Stimulated activated CD4-positive, alpha-beta T cell treated with anti-CD3 and anti-CD28 coated beads, Interleukin-15, amount 100 ng/mL, for 48 hours (primary cell): Measurements from ENCODE around the gene RNF157.

Experiments
- DNase-seq, 2 donors: peaks; one replicate each; pipeline ENCODE4 v3.0.0-alpha.2; 2020; ENCODE audit warnings: low read depth in 2 of 2

RNF157 gene

DNA sequence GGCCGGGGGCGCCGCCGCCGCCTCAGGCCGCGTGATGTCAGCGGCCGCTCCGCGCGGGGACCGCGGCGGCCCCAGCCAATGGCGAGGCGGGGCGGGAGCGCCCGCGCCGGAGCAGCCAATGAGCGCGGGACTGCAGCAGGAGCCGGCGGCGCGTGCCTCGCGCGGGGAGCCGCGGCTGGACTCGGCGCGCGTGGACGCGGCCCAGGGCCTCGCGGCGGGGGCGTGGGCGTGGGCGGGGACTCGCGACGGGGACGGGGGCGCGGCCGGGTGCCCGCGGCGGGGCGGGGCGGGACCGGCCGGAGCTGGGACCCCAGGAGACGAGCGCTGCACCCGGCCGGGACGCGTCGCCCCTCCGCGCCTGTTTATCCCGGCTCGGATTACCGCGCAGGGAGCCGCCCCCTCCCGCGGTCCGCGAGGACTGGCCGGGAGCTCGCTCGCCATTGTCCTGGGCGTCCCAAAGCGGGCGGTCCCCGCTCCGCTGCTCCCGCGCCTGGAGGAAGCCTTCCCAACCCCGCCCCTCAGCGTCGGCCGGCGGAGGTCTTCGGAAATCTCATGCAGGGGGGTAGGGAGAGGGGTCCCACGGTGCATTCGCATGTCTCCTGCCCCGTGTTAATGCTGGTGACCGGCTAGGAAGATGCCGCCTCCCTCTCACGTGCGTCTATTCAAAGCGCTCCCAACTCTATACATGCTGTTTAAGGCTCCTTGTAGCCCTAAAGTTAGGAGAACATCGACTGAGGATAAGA is at the start of gene RNF157:
Gene RNF157 (minus strand): TSS at position 33 of the 743 bp plus-strand sequence. CDS start 253 bp downstream, outside the sequence.
- DNase-seq, result no peak

DNA sequence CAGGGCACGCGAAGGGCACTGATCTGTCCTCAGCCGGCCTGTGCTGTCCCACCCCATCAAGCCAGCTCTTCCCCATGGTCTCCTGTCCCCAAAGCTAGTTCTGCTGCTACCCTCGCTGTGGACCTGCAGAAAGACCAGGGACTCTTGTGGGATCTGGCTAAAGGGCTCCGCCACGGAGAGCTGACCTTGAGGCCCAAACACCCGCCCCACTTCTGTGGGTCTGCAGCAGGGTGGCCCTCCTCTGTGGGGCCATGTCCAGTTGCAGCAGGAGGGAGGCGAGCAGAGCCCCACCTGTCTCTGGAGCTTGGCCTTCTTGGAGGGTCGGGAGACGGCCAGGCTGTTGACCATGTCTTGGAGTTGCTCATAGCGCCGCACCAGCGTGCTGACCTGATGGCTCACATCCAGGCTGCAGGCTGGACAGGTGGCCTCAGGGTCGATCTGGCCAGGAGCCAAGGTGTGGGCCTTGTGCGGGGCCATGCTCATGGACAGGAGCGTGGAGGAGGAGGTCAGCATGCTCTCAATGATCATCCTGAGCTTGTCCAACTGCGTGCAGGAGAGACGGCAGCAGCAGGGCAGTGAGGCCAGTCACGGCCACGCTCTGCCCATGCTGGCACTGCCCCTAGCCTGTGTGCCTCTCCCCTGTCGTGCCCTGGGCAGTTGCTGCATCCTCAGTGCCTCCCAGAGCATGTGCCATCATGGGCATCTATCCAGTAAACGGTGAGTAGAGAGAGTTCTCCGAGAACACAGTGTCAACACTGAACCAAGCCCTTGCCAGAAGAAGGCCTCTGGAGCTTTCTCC is 41.5 kb upstream of the RNF157 start:
- DNase-seq, result no peak

DNA sequence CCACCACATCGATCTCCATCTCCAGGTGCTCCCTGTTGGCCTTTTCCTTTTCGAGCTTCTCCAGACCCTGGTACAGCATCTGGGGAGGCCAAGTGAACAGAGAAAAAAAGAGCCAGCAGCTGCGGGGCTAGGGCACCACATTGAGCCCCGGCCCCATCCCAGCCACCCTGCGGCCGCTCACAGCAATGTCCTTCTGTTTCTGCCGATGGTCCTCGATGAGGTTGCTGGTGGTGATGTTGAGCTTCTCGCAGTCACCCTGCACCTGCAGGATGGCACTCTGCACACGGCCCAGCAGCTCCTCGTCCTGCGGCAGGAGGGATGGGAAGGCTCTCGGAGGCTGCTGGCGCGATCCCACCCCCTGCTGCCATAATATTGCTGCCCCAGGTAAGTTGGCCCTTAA is 40.4 kb upstream of the RNF157 start:
- no peak for DNase-seq

GRCh38 chr17:76279742-76280287 is 39.5 kb upstream of the RNF157 start:
- DNase-seq, result no peak

GRCh38 chr17:76278952-76279741 is 38.9 kb upstream of the RNF157 start:
- DNase-seq, result peak in 1 of 2 donors; percentile 77

- DNase-seq, result no peak
These were observed 38.1 kb upstream of the RNF157 start for GRCh38 chr17:76278268-76278908.

- no peak for DNase-seq
These were observed 37.3 kb upstream of the RNF157 start for GRCh38 chr17:76277300-76278267.

DNA sequence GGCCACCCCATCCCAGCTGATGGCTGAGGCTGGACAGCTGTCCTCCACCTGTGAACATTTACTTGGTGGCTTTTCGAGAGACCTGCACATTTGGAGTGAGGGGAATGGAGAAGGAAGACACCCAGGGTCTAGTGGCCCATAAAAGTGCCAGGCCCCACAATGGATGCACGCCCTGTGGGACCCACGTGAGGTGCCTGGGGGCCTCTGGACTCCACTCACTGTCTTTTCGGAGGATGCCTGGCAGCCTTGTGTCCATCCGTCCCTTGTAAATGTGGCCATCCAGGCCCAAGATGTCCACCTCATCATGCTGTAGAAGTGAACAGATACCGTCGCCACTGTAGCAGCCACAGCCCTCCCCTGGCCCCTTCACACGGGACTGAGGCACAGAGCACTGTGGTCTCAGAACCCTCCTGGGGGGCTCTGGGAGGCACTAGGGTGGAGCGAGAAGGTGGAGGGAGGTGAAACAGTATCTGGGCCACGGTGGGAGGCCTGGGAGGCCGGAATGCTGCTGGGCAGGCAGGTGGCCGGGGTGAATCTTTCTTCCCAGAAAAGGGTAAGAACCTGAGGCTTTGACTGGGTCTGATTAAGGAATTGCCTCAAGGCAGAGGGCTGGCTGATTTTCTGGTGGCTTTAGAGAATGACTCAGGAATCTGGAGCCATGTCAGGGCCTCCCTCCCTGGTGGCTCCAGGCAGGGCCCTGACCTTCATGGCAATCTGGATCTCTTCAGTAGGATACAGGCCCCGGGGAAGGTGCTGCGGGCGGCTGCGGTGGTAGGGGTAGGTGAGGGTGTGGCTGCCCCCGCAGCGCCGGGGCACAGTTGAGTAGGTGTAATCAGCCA is 36.4 kb upstream of the RNF157 start:
- no peak for DNase-seq

DNA sequence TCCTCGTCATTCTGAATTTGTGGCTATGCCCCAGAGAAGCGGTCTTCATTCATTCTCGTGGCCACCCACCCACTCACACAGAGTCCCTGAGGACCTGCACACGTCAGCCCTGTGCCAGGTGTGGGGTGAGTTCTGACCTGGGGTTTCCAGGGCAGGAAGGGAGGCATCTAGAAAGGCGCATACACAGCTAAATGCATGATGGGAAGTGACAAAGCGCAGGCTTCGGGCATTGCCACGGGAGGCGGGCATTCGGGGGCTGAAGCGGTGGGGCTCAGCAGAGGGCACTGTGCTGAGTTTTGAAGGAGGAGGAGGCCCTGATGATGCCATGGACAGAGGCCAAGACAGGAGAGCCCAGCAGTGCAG is 35.8 kb upstream of the RNF157 start:
- DNase-seq, result no peak

GRCh38 chr17:76275382-76276068 is 35.2 kb upstream of the RNF157 start:
- DNase-seq, result no peak

- DNase-seq, result no peak
These were observed 34.0 kb upstream of the RNF157 start for GRCh38 chr17:76274112-76274956.

GRCh38 chr17:76273445-76274111 is 33.3 kb upstream of the RNF157 start:
- DNase-seq, result no peak

DNA sequence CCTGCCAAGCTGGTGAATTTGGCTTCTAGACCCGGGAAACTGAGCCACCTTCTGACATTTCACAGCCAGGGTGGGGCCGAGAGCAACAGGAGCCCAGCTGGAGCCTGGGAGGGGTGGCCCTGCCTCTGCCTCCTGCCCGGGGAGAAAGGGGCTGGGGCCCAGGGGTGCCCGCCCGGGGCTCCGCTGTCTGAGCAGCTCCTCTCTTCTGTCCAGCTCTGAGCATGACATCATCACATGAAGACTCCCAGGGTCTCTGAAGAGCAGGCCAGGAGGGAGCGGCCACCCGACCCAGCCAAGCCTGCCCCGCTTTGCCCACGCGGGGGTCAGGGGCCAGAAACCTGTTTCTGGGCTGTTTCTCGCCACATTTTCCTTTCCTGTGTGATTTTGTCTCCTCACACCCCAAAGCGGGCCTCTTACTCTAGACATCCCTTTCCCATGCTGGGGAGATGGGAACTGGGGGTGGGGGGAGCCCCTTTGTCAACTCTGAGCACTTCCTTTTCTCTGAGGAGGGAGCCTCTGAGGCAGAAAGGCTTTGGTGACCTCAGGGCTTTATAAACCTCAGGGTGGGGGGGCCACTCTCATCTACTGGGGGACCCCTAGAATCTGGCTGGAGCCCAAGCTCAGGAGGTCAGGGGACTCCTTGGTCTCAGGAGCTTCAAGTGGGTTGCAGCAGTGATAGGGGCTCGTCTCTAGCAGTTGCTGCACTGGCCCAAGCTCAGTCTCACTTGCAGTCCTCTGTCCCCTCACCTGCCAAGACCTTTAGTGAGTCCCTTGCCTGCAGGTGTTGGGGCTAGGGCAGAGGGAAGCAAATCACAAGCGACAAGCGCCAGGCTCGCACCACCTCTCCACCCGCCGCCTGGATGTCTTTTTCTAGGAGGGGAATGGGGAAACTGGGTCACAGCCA is 32.5 kb upstream of the RNF157 start:
- peak in 1 of 2 donors; percentile 68 for DNase-seq

DNA sequence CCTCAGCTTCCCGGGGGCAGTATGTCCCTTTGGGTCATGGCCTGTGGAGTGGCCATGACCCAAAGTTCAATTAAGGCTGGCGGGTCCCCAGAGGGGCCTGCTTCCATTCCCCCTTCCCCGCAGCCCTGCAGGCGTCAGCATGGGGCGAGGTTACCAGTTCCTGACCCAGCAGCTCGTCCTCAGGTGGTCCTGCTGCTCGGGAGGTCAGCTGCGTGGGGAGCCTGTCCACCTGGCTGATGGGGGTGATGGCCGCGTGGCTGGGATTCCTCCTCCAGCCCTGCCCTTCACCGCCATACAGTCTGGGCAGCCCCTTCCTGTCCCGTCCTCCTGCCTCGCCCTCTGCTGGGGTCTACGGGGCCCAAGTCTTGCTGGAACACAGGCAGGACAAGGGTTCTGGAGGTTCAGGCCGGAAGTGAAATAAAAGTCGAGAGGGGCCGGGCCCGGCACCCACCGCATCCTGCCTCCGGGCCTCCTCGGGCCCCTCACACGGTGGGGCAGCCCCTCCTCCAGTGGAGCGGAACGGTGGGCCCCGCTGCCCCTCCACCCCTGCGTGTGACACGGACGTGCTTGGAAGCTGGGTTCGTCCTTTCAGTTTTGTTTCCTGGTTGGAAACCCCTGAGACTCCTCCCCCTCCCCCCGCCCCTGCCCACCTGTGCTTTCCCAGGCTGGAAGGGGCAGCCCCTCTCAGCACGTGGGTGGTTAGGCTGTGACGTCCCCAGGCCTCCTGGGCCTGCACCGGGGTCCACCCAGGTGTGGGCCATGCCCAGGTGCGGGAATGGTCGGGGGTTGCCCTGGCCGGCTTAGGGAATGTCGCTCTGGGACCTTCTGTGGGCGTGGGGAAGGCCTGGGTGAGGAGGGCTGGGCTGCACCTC is 31.6 kb upstream of the RNF157 start:
- peak; percentile 86 to 88 for DNase-seq
